WTC11 (cell line): ENCODE results near the gene FICD. TPM values are rescaled to one million over a fixed set of nuclear protein-coding genes. Genes with fewer than 3 reads are reported as not detected.

ENCODE experiments used
- ATAC-seq: fragments of 200-7000 bp; cut with Tn5 transposase; 2 replicates; pipeline ENCODE4 v1.10.0; 2021; ENCODE audit warnings: mild to moderate bottlenecking, moderate library complexity
- CTCF ChIA-PET: fragments of 300-600 bp; sonication (Branson Sonifier 250); formaldehyde crosslinking; loops from one replicate; lab custom pipeline; 2021; ENCODE audit warnings: antibody characterized with exemption; lab: Charles Lee
- POLR2A ChIA-PET: fragments of 350-600 bp; sonication (Branson Sonifier 250); formaldehyde crosslinking; loops from one replicate; lab custom pipeline; 2021; ENCODE audit warnings: antibody characterized with exemption; lab: Charles Lee
- DNase-seq: peaks from one replicate; pipeline ENCODE4 v3.0.0; 2021; ENCODE audit warnings: low spot score
- H3K27ac Mint-ChIP-seq: 2 replicates; pipeline ENCODE4 v1.8.0; 2021; ENCODE audit warnings: mixed read lengths
- H3K27me3 Mint-ChIP-seq: 2 replicates; pipeline ENCODE4 v1.8.0; 2021; ENCODE audit warnings: low read depth, mild to moderate bottlenecking, moderate library complexity, mixed read lengths
- H3K36me3 Mint-ChIP-seq: 2 replicates; pipeline ENCODE4 v1.8.0; 2021; ENCODE audit warnings: mixed read lengths
- H3K4me1 Mint-ChIP-seq: 2 replicates; pipeline ENCODE4 v1.8.0; 2022; ENCODE audit warnings: mixed read lengths
- H3K4me3 Mint-ChIP-seq: 2 replicates; pipeline ENCODE4 v1.8.0; 2021; ENCODE audit warnings: mild to moderate bottlenecking, moderate library complexity, mixed read lengths
- H3K9me3 Mint-ChIP-seq: 2 replicates; pipeline ENCODE4 v1.8.0; 2021; ENCODE audit warnings: mixed read lengths
- ATF6 ChIP-seq: sonication (generic); formaldehyde crosslinking; IDR thresholded peaks from 2 replicates; pipeline ENCODE4 v1.8.1; 2023; ENCODE audit warnings: mild to moderate bottlenecking, missing genetic modification reagents
- EMX1 ChIP-seq: fragments of 250-450 bp; sonication (Bioruptor Pico); IDR thresholded peaks from 2 replicates; pipeline ENCODE4 v1.8.0; 2021; ENCODE audit warnings: mild to moderate bottlenecking
- ESRRA ChIP-seq: sonication (generic); formaldehyde crosslinking; IDR thresholded peaks from 2 replicates; pipeline ENCODE4 v1.8.1; 2022; ENCODE audit warnings: mild to moderate bottlenecking, missing genetic modification reagents, borderline replicate concordance
- KAT7 ChIP-seq: sonication (generic); formaldehyde crosslinking; IDR thresholded peaks from 2 replicates; pipeline ENCODE4 v1.8.1; 2023; ENCODE audit warnings: missing genetic modification reagents, mild to moderate bottlenecking, borderline replicate concordance
- NFATC4 ChIP-seq: fragments of 250-450 bp; sonication (Bioruptor Pico); IDR thresholded peaks from 2 replicates; pipeline ENCODE4 v1.9.0; 2021; ENCODE audit warnings: mild to moderate bottlenecking
- NR3C1 ChIP-seq: sonication (generic); formaldehyde crosslinking; conservative IDR thresholded peaks from 2 replicates; pipeline ENCODE4 v1.8.1; 2023; ENCODE audit warnings: low read depth, mild to moderate bottlenecking, missing genetic modification reagents
- PREB ChIP-seq: sonication (generic); formaldehyde crosslinking; IDR thresholded peaks from 2 replicates; pipeline ENCODE4 v1.8.1; 2022; ENCODE audit warnings: mild to moderate bottlenecking, missing genetic modification reagents, moderate library complexity, borderline replicate concordance
- TEAD1 ChIP-seq: sonication (generic); formaldehyde crosslinking; IDR thresholded peaks from 2 replicates; pipeline ENCODE4 v1.8.0; 2022; ENCODE audit warnings: mild to moderate bottlenecking, missing genetic modification reagents
- ZBTB21 ChIP-seq: sonication (generic); formaldehyde crosslinking; IDR thresholded peaks from 2 replicates; pipeline ENCODE4 v1.8.1; 2023; ENCODE audit warnings: mild to moderate bottlenecking, missing genetic modification reagents, borderline replicate concordance
- ZNF219 ChIP-seq: sonication (generic); formaldehyde crosslinking; IDR thresholded peaks from 2 replicates; pipeline ENCODE4 v1.8.0; 2023; ENCODE audit warnings: missing genetic modification reagents, mild to moderate bottlenecking, borderline replicate concordance
- ZNF425 ChIP-seq: fragments of 250-450 bp; sonication (Bioruptor Pico); conservative IDR thresholded peaks from 2 replicates; pipeline ENCODE4 v1.9.0; 2021; ENCODE audit warnings: mild to moderate bottlenecking
- ZNF671 ChIP-seq: fragments of 250-450 bp; sonication (Bioruptor Pico); IDR thresholded peaks from 2 replicates; pipeline ENCODE4 v1.8.0; 2021; ENCODE audit warnings: mild to moderate bottlenecking
- ZSCAN18 ChIP-seq: fragments of 250-450 bp; sonication (Bioruptor Pico); IDR thresholded peaks from 2 replicates; pipeline ENCODE4 v2.1.2; 2022; ENCODE audit warnings: mild to moderate bottlenecking, moderate library complexity
- total RNA-seq: library from RNA; stranded (reverse); gene quantifications from 3 replicates; pipeline ENCODE4 v1.2.3, GENCODE V29; 2021
- TF ChIP-seq, protein P1 (sequence below): sonication (generic); formaldehyde crosslinking; IDR thresholded peaks from 2 replicates; pipeline ENCODE4 v1.8.0; 2022; ENCODE audit warnings: mild to moderate bottlenecking, missing genetic modification reagents

FICD gene
- total RNA-seq, 1 experiment from 2014 or later, result 6.3 TPM

GRCh38 chr12:108517288-108518100 lies 2.4 kb downstream of the FICD start (continued):
- TF ChIP-seq ZSCAN18 (CRISPR knock-in tag) (no peak), ZNF425 (no peak), ATF6 (CRISPR knock-in tag) (no peak), EMX1 (CRISPR knock-in tag) (no peak), NFATC4 (CRISPR knock-in tag) (no peak), PREB (no peak), ZBTB21 (CRISPR knock-in tag) (no peak)
- TF ChIP-seq, protein P1, sequence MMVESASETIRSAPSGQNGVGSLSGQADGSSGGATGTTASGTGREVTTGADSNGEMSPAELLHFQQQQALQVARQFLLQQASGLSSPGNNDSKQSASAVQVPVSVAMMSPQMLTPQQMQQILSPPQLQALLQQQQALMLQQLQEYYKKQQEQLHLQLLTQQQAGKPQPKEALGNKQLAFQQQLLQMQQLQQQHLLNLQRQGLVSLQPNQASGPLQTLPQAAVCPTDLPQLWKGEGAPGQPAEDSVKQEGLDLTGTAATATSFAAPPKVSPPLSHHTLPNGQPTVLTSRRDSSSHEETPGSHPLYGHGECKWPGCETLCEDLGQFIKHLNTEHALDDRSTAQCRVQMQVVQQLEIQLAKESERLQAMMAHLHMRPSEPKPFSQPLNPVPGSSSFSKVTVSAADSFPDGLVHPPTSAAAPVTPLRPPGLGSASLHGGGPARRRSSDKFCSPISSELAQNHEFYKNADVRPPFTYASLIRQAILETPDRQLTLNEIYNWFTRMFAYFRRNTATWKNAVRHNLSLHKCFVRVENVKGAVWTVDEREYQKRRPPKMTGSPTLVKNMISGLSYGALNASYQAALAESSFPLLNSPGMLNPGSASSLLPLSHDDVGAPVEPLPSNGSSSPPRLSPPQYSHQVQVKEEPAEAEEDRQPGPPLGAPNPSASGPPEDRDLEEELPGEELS (CRISPR knock-in tag), result no peak

- DNase-seq (no peak), ATAC-seq (no peak)
- H3K27ac Mint-ChIP-seq, result no peak overlapping the region
- ChIA-PET CTCF (interaction anchor here (1.5 kb wide), 1 partner anchor 528 kb away, joined by 4 read pairs; no protein-coding TSS in a partner anchor), POLR2A (no interaction called here)
- H3K9me3 Mint-ChIP-seq, result no peaks in the 10 kb centered on the region
- TF ChIP-seq ZNF219 (CRISPR knock-in tag), result no peak
- no peak for TF ChIP-seq KAT7 (CRISPR knock-in tag)
- TF ChIP-seq NR3C1 (CRISPR knock-in tag), result no peak
- no peak for TF ChIP-seq ESRRA (CRISPR knock-in tag)
- TF ChIP-seq ZNF671 (CRISPR knock-in tag), result no peak
- TF ChIP-seq ATF6 (CRISPR knock-in tag), result no peak
- TF ChIP-seq TEAD1 (CRISPR knock-in tag), result no peak
- no peak overlapping the region for H3K4me3 Mint-ChIP-seq
- peaks cover 9% of the 10 kb centered on the region for H3K4me1 Mint-ChIP-seq
- no peaks in the 10 kb centered on the region; the same call in 1 of the 2 replicates for H3K27me3 Mint-ChIP-seq
- peaks cover 46% of the 10 kb centered on the region for H3K36me3 Mint-ChIP-seq
These were observed 3.1 kb downstream of the FICD start for GRCh38 chr12:108518101-108518715.
